Body of pancreas (tissue), 4 donors: ENCODE results near the gene C2CD5. TPM values are rescaled to one million over a fixed set of nuclear protein-coding genes. Genes with fewer than 3 reads are reported as not detected.

Source experiments
- ATAC-seq: fragments of 150-250 bp; one replicate; pipeline ENCODE4 v1.9.1; 2016
- DNase-seq, 4 donors: peaks; one replicate each; pipeline ENCODE4 v3.0.0-alpha.2; 2019
- H3K27ac ChIP-seq, 4 donors: fragments of 200-600 bp; sonication (generic); 1 replicate in 3 of 4; 2 replicates in 1 of 4; pipeline versions ENCODE4 v1.5.1 to v1.6.1; 2016 to 2019; ENCODE audit warnings: mild to moderate bottlenecking in 1 of 4, mixed read lengths in 1 of 4, moderate library complexity in 1 of 4
- H3K27me3 ChIP-seq, 2 donors: fragments of 200-600 bp; sonication (generic); one replicate each; pipeline ENCODE4 v1.6.0; 2016; ENCODE audit warnings: mild to moderate bottlenecking in 1 of 2
- H3K36me3 ChIP-seq, 2 donors: fragments of 200-600 bp; sonication (generic); replicated peaks in 1 of 2; 2 replicates each; pipeline ENCODE4 v1.5.1; 2016; ENCODE audit warnings: low read depth in 2 of 2; ENCODE audit not compliant: insufficient read depth in 1 of 2
- H3K4me1 ChIP-seq: fragments of 200-600 bp; sonication (generic); one replicate; pipeline ENCODE4 v1.6.0; 2016
- H3K4me3 ChIP-seq, 2 donors: fragments of 200-600 bp; sonication (generic); 1 replicate in 1 of 2; 2 replicates in 1 of 2; pipeline ENCODE4 v1.5.1; 2016 to 2019
- H3K9me3 ChIP-seq, 3 donors: fragments of 200-600 bp; sonication (generic); 1 replicate in 2 of 3; 2 replicates in 1 of 3; pipeline ENCODE4 v1.5.1; 2016
- CTCF ChIP-seq, 7 experiments: fragments of 450-650 bp in 4 of 7; fragments of 200-600 bp in 3 of 7; sonication (generic) in 3 of 7; IDR thresholded peaks; one replicate each; pipeline ENCODE4 v1.5.1; 2016 to 2019; ENCODE audit warnings: antibody characterized with exemption in 7 of 7
- POLR2A ChIP-seq, 3 donors: fragments of 450-650 bp; IDR thresholded peaks; one replicate each; pipeline ENCODE4 v1.6.1; 2016; ENCODE audit warnings: antibody characterized with exemption in 3 of 3, mild to moderate bottlenecking in 2 of 3
- WGBS, 2 donors: methylation state at CpG; one replicate each; pipeline ENCODE4 v1.1.5; 2017; 5-methylcytosine and 5-hydroxymethylcytosine counted together
- intact Hi-C: fragments of 100-400 bp; cut with DNase I; formaldehyde crosslinking; loops from one replicate; pipeline ENCODE4 v1.15.1; 2023
- total RNA-seq, 2 donors: library from RNA; depleted of rRNA; stranded (reverse); fragments of >200 nt; gene quantifications; one replicate each; pipeline ENCODE4 v1.1.0, GENCODE V29; 2016

C2CD5 gene
- total RNA-seq, 2 donors from 2014 or later, result 12.2 to 32.9 TPM

- no peak for TF ChIP-seq CTCF (IDR thresholded peaks at IDR 0.05)
- no peak for TF ChIP-seq POLR2A (IDR thresholded peaks at IDR 0.05)
- no peak for DNase-seq
- no peaks in the 10 kb centered on the region for H3K36me3 ChIP-seq
- no peaks in the 10 kb centered on the region for H3K4me1 ChIP-seq
- H3K4me3 ChIP-seq, result no peak overlapping the region
- ATAC-seq, result no peak
- H3K27ac ChIP-seq, result no peak overlapping the region
- H3K27me3 ChIP-seq, result no peaks in the 10 kb centered on the region
- intact Hi-C loops, result no loop called here
- no peaks in the 10 kb centered on the region for H3K9me3 ChIP-seq
Observed at GRCh38 chr12:22476133-22476532, 68.2 kb downstream of the C2CD5 start.

- H3K36me3 ChIP-seq, result peaks cover 0 to 2% of the 10 kb centered on the region in 2 donors
- no peak for DNase-seq
- ATAC-seq, result no peak
- whole genome bisulfite sequencing, 2 donors, result 78 to 83% methylated on average over 5 of the region's 5 CpGs
- H3K4me3 ChIP-seq, result no peak overlapping the region
- no peaks in the 10 kb centered on the region for H3K4me1 ChIP-seq
- H3K27me3 ChIP-seq, result no peaks in the 10 kb centered on the region
- H3K9me3 ChIP-seq, result no peaks in the 10 kb centered on the region
- H3K27ac ChIP-seq, result no peak overlapping the region
- intact Hi-C loops, result no loop called here
- TF ChIP-seq POLR2A (IDR thresholded peaks at IDR 0.05) (no peak), CTCF (IDR thresholded peaks at IDR 0.05) (no peak)
Observed at GRCh38 chr12:22474970-22475720, 69.2 kb downstream of the C2CD5 start.

- Histone ChIP-seq H3K27me3 (no peaks in the 10 kb centered on the region), H3K4me1 (no peaks in the 10 kb centered on the region), H3K27ac (no peak overlapping the region), H3K4me3 (no peak overlapping the region), H3K9me3 (no peaks in the 10 kb centered on the region), H3K36me3 (peaks cover 0 to 4% of the 10 kb centered on the region in 2 donors)
- DNase-seq (no peak), ATAC-seq (no peak)
- intact Hi-C loops, result no loop called here
- WGBS, 2 donors, result 74 to 76% methylated on average over 5 of the region's 5 CpGs
- TF ChIP-seq CTCF (IDR thresholded peaks at IDR 0.05), result no peak
- TF ChIP-seq POLR2A (IDR thresholded peaks at IDR 0.05), result no peak
Observed at GRCh38 chr12:22473212-22473611, 71.1 kb downstream of the C2CD5 start.

GRCh38 chr12:22467190-22467589 lies 77.2 kb downstream of the C2CD5 start:
- Histone ChIP-seq H3K36me3 (peaks cover 0 to 4% of the 10 kb centered on the region in 2 donors), H3K9me3 (no peaks in the 10 kb centered on the region), H3K27me3 (no peaks in the 10 kb centered on the region), H3K4me1 (no peaks in the 10 kb centered on the region), H3K4me3 (no peak overlapping the region), H3K27ac (no peak overlapping the region)
- TF ChIP-seq POLR2A (IDR thresholded peaks at IDR 0.05) (no peak), CTCF (IDR thresholded peaks at IDR 0.05) (no peak)
- intact Hi-C loops, result no loop called here
- DNase-seq (peak in 2 of 4 donors; percentile 26 to 67), ATAC-seq (no peak)
- 79 to 82% methylated on average over 10 of the region's 10 CpGs for WGBS, 2 donors

GRCh38 chr12:22463306-22463705 lies 81.0 kb downstream of the C2CD5 start:
- Histone ChIP-seq H3K4me3 (no peak overlapping the region), H3K27ac (no peak overlapping the region), H3K9me3 (no peaks in the 10 kb centered on the region), H3K4me1 (no peaks in the 10 kb centered on the region), H3K27me3 (no peaks in the 10 kb centered on the region), H3K36me3 (no peaks in the 10 kb centered on the region)
- TF ChIP-seq POLR2A (IDR thresholded peaks at IDR 0.05) (no peak), CTCF (IDR thresholded peaks at IDR 0.05) (no peak)
- WGBS, 2 donors, result 88 to 95% methylated on average over 2 of the region's 2 CpGs
- DNase-seq, result no peak
- no peak for ATAC-seq
- intact Hi-C loops, result no loop called here
